HG03571 (cell line): ENCODE measurements around the gene FES.

Experiments
- ATAC-seq: cut with Tn5 transposase; IDR thresholded peaks from one replicate; pipeline ENCODE4 v1.9.1; 2021; ENCODE audit not compliant: unreplicated experiment

FES gene

GRCh38 chr15:90890839-90891238, 6.5 kb downstream of the FES start:
- no peak for ATAC-seq

GRCh38 chr15:90891346-90891949, 7.1 kb downstream of the FES start:
- no peak for ATAC-seq

GRCh38 chr15:90892023-90892422, 7.7 kb downstream of the FES start:
- ATAC-seq, result no peak

GRCh38 chr15:90892498-90893174, 8.3 kb downstream of the FES start:
- ATAC-seq, result no peak

- ATAC-seq, result no peak
Observed at GRCh38 chr15:90893175-90894090, 9.1 kb downstream of the FES start.

- ATAC-seq, result no peak
Observed at GRCh38 chr15:90895571-90896117, 11.3 kb downstream of the FES start.

- ATAC-seq, result peak; percentile 52
Observed at GRCh38 chr15:90897131-90897655, 12.9 kb downstream of the FES start.

GRCh38 chr15:90901175-90902039, 17.1 kb downstream of the FES start:
- ATAC-seq, result no peak

GRCh38 chr15:90902040-90902839, 17.9 kb downstream of the FES start:
- peak; percentile 71 for ATAC-seq

- ATAC-seq, result peak; percentile 46
Observed at GRCh38 chr15:90902840-90903732, 18.8 kb downstream of the FES start, which contains the start of gene MAN2A2. Gene MAN2A2, plus strand, starts transcription at chr15:90903302. Its CDS starts 906 bp downstream, at chr15:90904208.

- no peak for ATAC-seq
Observed at GRCh38 chr15:90903733-90904536, 19.6 kb downstream of the FES start.

- no peak for ATAC-seq
Observed at GRCh38 chr15:90904746-90905145, 20.4 kb downstream of the FES start.

- no peak for ATAC-seq
Observed at GRCh38 chr15:90905306-90906180, 21.2 kb downstream of the FES start.

GRCh38 chr15:90906181-90906849, 22.0 kb downstream of the FES start:
- no peak for ATAC-seq

GRCh38 chr15:90907051-90907660, 22.9 kb downstream of the FES start:
- ATAC-seq, result no peak
